K562 (cell line): ENCODE measurements around the gene TCF7. TPM values are rescaled to one million over a fixed set of nuclear protein-coding genes. Genes with fewer than 3 reads are reported as not detected.

Experiments
- ATAC-seq: fragments of 200-7000 bp; cut with Tn5 transposase; 3 replicates; pipeline ENCODE4 v1.9.1; 2020; ENCODE audit warnings: moderate library complexity
- BruUV-seq: library from RNA; stranded (reverse); fragments of 400-500 nt; replicated peaks from 2 replicates; lab custom pipeline; 2021; lab: Mats Ljungman, UMichigan
- CTCF ChIA-PET: fragments of 300-600 bp; formaldehyde crosslinking; extraction: SDS; loops from one replicate; lab custom pipeline; 2021; ENCODE audit warnings: low intra/inter-chr PET ratio; lab: Yijun Ruan, JAX
- POLR2A ChIA-PET: fragments of 300-600, 350-650 bp; sonication (Branson Sonifier 250); formaldehyde crosslinking; extraction: SDS; loops from one replicate; lab custom pipeline; 2021; ENCODE audit warnings: antibody characterized with exemption, inconsistent platforms; lab: Yijun Ruan, JAX
- DNase-seq, 4 experiments: peaks; one replicate each; pipeline versions ENCODE4 v3.0.0 to v3.0.0-alpha.2; 2011 to 2018; ENCODE audit warnings: low spot score in 3 of 4, mixed read lengths in 3 of 4; ENCODE audit errors: extremely low read depth in 1 of 4
- FAIRE-seq: peaks from 2 replicates; lab custom pipeline; 2011; peaks lifted over from hg19 to GRCh38; lab: Jason Lieb, UNC
- H2AFZ ChIP-seq: 2 replicates; pipeline ENCODE4 v1.6.0; 2011; ENCODE audit warnings: low read depth, low read length, control low read depth, inconsistent platforms
- H3K27ac ChIP-seq: fragments of 200-600 bp; 3 replicates; pipeline ENCODE4 v1.8.0; 2011; ENCODE audit warnings: low read depth, mild to moderate bottlenecking, control low read depth, inconsistent platforms, low read length, moderate library complexity, mixed read lengths; ENCODE audit errors: extremely low read depth
- H3K27me3 ChIP-seq, 2 experiments: fragments of 300-600 bp in 1 of 2; 2 replicates in 1 of 2; 3 replicates in 1 of 2; pipeline versions ENCODE4 v1.6.0 to v1.8.0; 2011; ENCODE audit warnings: inconsistent platforms in 2 of 2, low read length in 2 of 2, mild to moderate bottlenecking in 1 of 2, mixed read lengths in 1 of 2, moderate library complexity in 1 of 2; ENCODE audit not compliant: control insufficient read depth in 2 of 2, insufficient read depth in 2 of 2
- H3K36me3 ChIP-seq: fragments of 300-600 bp; 3 replicates; pipeline ENCODE4 v1.8.0; 2011; ENCODE audit warnings: mild to moderate bottlenecking, low read length, inconsistent platforms; ENCODE audit not compliant: control insufficient read depth, insufficient read depth
- H3K4me1 ChIP-seq, 2 experiments: fragments of 200-600 bp in 1 of 2; replicated peaks in 1 of 2; 2 replicates in 1 of 2; 3 replicates in 1 of 2; pipeline versions ENCODE4 v1.5.1 to v1.8.0; 2011; ENCODE audit warnings: inconsistent platforms in 2 of 2, low read length in 2 of 2, mild to moderate bottlenecking in 1 of 2, mixed read lengths in 1 of 2, moderate library complexity in 1 of 2; ENCODE audit not compliant: control insufficient read depth in 2 of 2, insufficient read depth in 2 of 2
- H3K4me2 ChIP-seq: 2 replicates; pipeline ENCODE4 v1.6.1; 2011; ENCODE audit warnings: low read length, control low read depth, inconsistent platforms, mixed read lengths; ENCODE audit not compliant: insufficient read depth
- H3K4me3 ChIP-seq: fragments of 200-600 bp; sonication (generic), shearing (Covaris generic); 2 replicates; pipeline ENCODE4 v1.5.1; 2016; ENCODE audit warnings: control low read depth, inconsistent platforms
- H3K79me2 ChIP-seq: fragments of 200-600 bp; 3 replicates; pipeline ENCODE4 v1.8.0; 2011; ENCODE audit warnings: low read length, inconsistent platforms; ENCODE audit not compliant: control insufficient read depth, insufficient read depth
- H3K9ac ChIP-seq, 2 experiments: 2 replicates each; pipeline versions ENCODE4 v1.6.0 to v1.6.1; 2011; ENCODE audit warnings: low read depth in 2 of 2, low read length in 2 of 2, control low read depth in 1 of 2, inconsistent platforms in 1 of 2, mild to moderate bottlenecking in 1 of 2, mixed read lengths in 1 of 2; ENCODE audit not compliant: insufficient read depth in 1 of 2
- H3K9me1 ChIP-seq: one replicate; pipeline ENCODE4 v1.6.0; 2011; ENCODE audit warnings: inconsistent platforms, mild to moderate bottlenecking, low read length, moderate library complexity; ENCODE audit not compliant: control insufficient read depth, insufficient read depth
- H3K9me3 ChIP-seq: replicated peaks from 2 replicates; pipeline ENCODE4 v1.5.1; 2011; ENCODE audit warnings: low read depth, low read length, inconsistent platforms; ENCODE audit not compliant: control insufficient read depth, insufficient read depth
- H4K20me1 ChIP-seq: replicated peaks from 2 replicates; pipeline ENCODE4 v1.6.1; 2011; ENCODE audit warnings: low read length, inconsistent platforms, mixed read lengths; ENCODE audit not compliant: control insufficient read depth, insufficient read depth
- CEBPG ChIP-seq, 3 experiments: fragments of 200-800 bp in 1 of 3; sonication (Bioruptor generic) in 1 of 3; sonication (generic) in 1 of 3; formaldehyde crosslinking in 1 of 3; IDR thresholded peaks in 2 of 3; conservative IDR thresholded peaks in 1 of 3; 2 replicates each; pipeline versions ENCODE4 v1.6.1 to v1.8.0; 2016 to 2022; ENCODE audit warnings: missing compliant biosample characterization in 2 of 3, missing genetic modification characterization in 2 of 3, mild to moderate bottlenecking in 1 of 3, missing genetic modification reagents in 1 of 3
- KLF10 ChIP-seq: fragments of 250-450 bp; sonication (Bioruptor Pico); IDR thresholded peaks from 2 replicates; pipeline ENCODE4 v1.6.1; 2021; ENCODE audit warnings: matching md5 sums
- XRCC3 ChIP-seq: fragments of 450-650 bp; IDR thresholded peaks from 2 replicates; pipeline ENCODE4 v1.6.1; 2017; ENCODE audit warnings: mild to moderate bottlenecking, moderate library complexity
- WGBS: fragments of 100-300 bp; shearing (Covaris generic); methylation state at CpG from one replicate; pipeline ENCODE4 v1.1.6; 2016; ENCODE audit warnings: low coverage, mixed read lengths; ENCODE audit not compliant: insufficient coverage; ENCODE audit errors: missing lambda C conversion rate; 5-methylcytosine and 5-hydroxymethylcytosine counted together
- in situ Hi-C: fragments of 300-500 bp; cut with MboI; formaldehyde crosslinking; loops from 4 replicates; pipeline ENCODE4 v1.15.0; 2018; ENCODE audit warnings: inconsistent platforms, mixed read lengths
- intact Hi-C: fragments of 100-400 bp; cut with micrococcal nuclease; formaldehyde crosslinking; loops from 2 replicates; pipeline ENCODE4 v1.14.2; 2022
- polyA plus RNA-seq, 8 experiments: library from polyadenylated mRNA; depleted of rRNA in 4 of 8; stranded (reverse) in 5 of 8; unstranded in 3 of 8; fragments of >200 nt; fragmentation: Nextera tagmentation in 2 of 8; fragmentation: Illumina TruSeq in 1 of 8; extraction: Ambion mirVana in 2 of 8; extraction: Trizol in 1 of 8; gene quantifications; 2 replicates each; pipeline versions ENCODE4 v1.2.1 to v1.2.3, GENCODE V29; 2011 to 2014; ENCODE audit warnings: inconsistent platforms in 1 of 8, missing spikeins in 1 of 8
- total RNA-seq, 7 experiments: library from RNA; depleted of rRNA in 6 of 7; stranded (reverse); fragments of >200 nt in 6 of 7; fragmentation: Illumina TruSeq in 2 of 7; extraction: Trizol in 2 of 7; gene quantifications; 2 replicates each; pipeline versions ENCODE4 v1.2.1 to v1.2.3, GENCODE V29; 2011 to 2021; ENCODE audit warnings: low replicate concordance in 1 of 7
- TF ChIP-seq, protein P1 (sequence below), 2 experiments: fragments of 450-650 bp in 1 of 2; sonication (generic) in 1 of 2; formaldehyde crosslinking in 1 of 2; IDR thresholded peaks; 2 replicates each; pipeline versions ENCODE4 v1.7.1 to v1.9.0; 2016 to 2022; ENCODE audit warnings: inconsistent platforms in 1 of 2, mild to moderate bottlenecking in 1 of 2, missing genetic modification reagents in 1 of 2

Gene TCF7
- total and polyA plus RNA-seq, 9 of the 15 experiments (the other 6 are each of a cell fraction or from before 2014, with no cell fraction given): 1.6 to 14.9 (median 4.2) TPM

GRCh38 chr5:134178096-134178419 lies 63.6 kb downstream of the TCF7 start:
- no peaks in the 10 kb centered on the region for H3K9me3 ChIP-seq
- H3K4me2 ChIP-seq: peak overlapping the region; percentile 98
- H4K20me1 ChIP-seq: peaks cover 19% of the 10 kb centered on the region; the same call in 1 of the 2 replicates
- BruUV-seq: no TSS peak
- TF ChIP-seq KLF10 (CRISPR knock-in tag): no peak
- TF ChIP-seq CEBPG (CRISPR knock-in tag; IDR thresholded peaks at IDR 0.05): 0 out of 2 replicates have a peak, but pooled peaks have one; percentile 36
- TF ChIP-seq CEBPG (tag; conservative IDR thresholded peaks at IDR 0.05 in 1 of 2, IDR thresholded peaks at IDR 0.05 in 1 of 2): no peak
- H3K4me3 ChIP-seq: no peak overlapping the region
- peaks cover 17 to 18% of the 10 kb centered on the region in 2 experiments for H3K4me1 ChIP-seq
- H2AFZ ChIP-seq: peak overlapping the region; percentile 99; the same call in 1 of the 2 replicates
- intact Hi-C loops: no loop called here
- H3K9me1 ChIP-seq: no peaks in the 10 kb centered on the region
- DNase-seq (no peak), FAIRE-seq (no peak), ATAC-seq (no peak)
- WGBS: 81% methylated on average over 3 of the region's 3 CpGs
- POLR2A ChIA-PET: interaction anchor here (0.8 to 3.6 kb wide), 11 partner anchors 9 to 288 kb away, joined by 3 to 40 read pairs (median 8); no protein-coding TSS in a partner anchor
- peak overlapping the region; percentile 95 to 96; a peak in 3 of 4 replicates for H3K9ac ChIP-seq
- CTCF ChIA-PET: interaction anchor here (1.2 kb wide), 1 partner anchor 111 kb away, joined by 4 read pairs; no protein-coding TSS in a partner anchor
- peaks cover 38% of the 10 kb centered on the region for H3K79me2 ChIP-seq
- in situ Hi-C loops: no loop called here
- H3K27ac ChIP-seq: no peak overlapping the region; the same call in 2 of the 3 replicates
- H3K27me3 ChIP-seq: no peaks in the 10 kb centered on the region
- peaks cover 13% of the 10 kb centered on the region for H3K36me3 ChIP-seq

GRCh38 chr5:134183481-134183880 lies 69.0 kb downstream of the TCF7 start:
- Histone ChIP-seq H3K4me3 (no peak overlapping the region), H3K4me1 (peaks cover 9 to 18% of the 10 kb centered on the region in 2 experiments; a peak in 4 of 5 replicates), H3K9me1 (no peaks in the 10 kb centered on the region), H2AFZ (no peak overlapping the region), H4K20me1 (0 out of 2 replicates have a peak, but pooled peaks cover 2% of the 10 kb centered on the region), H3K9ac (no peak overlapping the region), H3K9me3 (no peaks in the 10 kb centered on the region), H3K36me3 (no peaks in the 10 kb centered on the region), H3K27me3 (no peaks in the 10 kb centered on the region), H3K27ac (no peak overlapping the region), H3K79me2 (no peaks in the 10 kb centered on the region), H3K4me2 (no peak overlapping the region)
- FAIRE-seq: no peak
- ATAC-seq: no peak
- ChIA-PET POLR2A (interaction anchor here (1.4 kb wide), 1 partner anchor 8 kb away, joined by 5 read pairs; no protein-coding TSS in a partner anchor), CTCF (interaction anchor here (4.6 kb wide), 1 partner anchor 106 kb away, joined by 63 read pairs; no protein-coding TSS in a partner anchor)
- DNase-seq: no peak
- in situ Hi-C loops (loop anchor here (10.0 kb wide), 1 partner anchor 401 kb away; no protein-coding TSS in a partner anchor), intact Hi-C loops (no loop called here)
- BruUV-seq: no TSS peak
- TF ChIP-seq, protein P1, sequence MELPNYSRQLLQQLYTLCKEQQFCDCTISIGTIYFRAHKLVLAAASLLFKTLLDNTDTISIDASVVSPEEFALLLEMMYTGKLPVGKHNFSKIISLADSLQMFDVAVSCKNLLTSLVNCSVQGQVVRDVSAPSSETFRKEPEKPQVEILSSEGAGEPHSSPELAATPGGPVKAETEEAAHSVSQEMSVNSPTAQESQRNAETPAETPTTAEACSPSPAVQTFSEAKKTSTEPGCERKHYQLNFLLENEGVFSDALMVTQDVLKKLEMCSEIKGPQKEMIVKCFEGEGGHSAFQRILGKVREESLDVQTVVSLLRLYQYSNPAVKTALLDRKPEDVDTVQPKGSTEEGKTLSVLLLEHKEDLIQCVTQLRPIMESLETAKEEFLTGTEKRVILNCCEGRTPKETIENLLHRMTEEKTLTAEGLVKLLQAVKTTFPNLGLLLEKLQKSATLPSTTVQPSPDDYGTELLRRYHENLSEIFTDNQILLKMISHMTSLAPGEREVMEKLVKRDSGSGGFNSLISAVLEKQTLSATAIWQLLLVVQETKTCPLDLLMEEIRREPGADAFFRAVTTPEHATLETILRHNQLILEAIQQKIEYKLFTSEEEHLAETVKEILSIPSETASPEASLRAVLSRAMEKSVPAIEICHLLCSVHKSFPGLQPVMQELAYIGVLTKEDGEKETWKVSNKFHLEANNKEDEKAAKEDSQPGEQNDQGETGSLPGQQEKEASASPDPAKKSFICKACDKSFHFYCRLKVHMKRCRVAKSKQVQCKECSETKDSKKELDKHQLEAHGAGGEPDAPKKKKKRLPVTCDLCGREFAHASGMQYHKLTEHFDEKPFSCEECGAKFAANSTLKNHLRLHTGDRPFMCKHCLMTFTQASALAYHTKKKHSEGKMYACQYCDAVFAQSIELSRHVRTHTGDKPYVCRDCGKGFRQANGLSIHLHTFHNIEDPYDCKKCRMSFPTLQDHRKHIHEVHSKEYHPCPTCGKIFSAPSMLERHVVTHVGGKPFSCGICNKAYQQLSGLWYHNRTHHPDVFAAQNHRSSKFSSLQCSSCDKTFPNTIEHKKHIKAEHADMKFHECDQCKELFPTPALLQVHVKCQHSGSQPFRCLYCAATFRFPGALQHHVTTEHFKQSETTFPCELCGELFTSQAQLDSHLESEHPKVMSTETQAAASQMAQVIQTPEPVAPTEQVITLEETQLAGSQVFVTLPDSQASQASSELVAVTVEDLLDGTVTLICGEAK (IDR thresholded peaks at IDR 0.05): no peak
- TF ChIP-seq, protein P1 (CRISPR knock-in tag; IDR thresholded peaks at IDR 0.05): no peak
- no peak for TF ChIP-seq XRCC3
